Psoas muscle (tissue), 8 donors: Measurements from ENCODE around the gene PLPPR3. TPM values are rescaled to one million over a fixed set of nuclear protein-coding genes. Genes with fewer than 3 reads are reported as not detected.

Source experiments
- ATAC-seq, 4 donors: fragments of 200-7000 bp; cut with Tn5 transposase; one replicate each; pipeline ENCODE4 v1.9.1; 2020; ENCODE audit warnings: moderate library complexity in 3 of 4, mild to moderate bottlenecking in 2 of 4
- DNase-seq, 2 donors: peaks; one replicate each; pipeline ENCODE4 v3.0.0-alpha.2; 2020
- H3K27ac ChIP-seq: fragments of 200-600 bp; one replicate; pipeline ENCODE4 v1.8.0; 2022
- H3K27me3 ChIP-seq, 3 donors: fragments of 200-600 bp in 1 of 3; one replicate each; pipeline versions ENCODE4 v1.6.1 to v1.8.0; 2013 to 2022; ENCODE audit warnings: low read length in 2 of 3, mild to moderate bottlenecking in 2 of 3, moderate library complexity in 1 of 3; ENCODE audit not compliant: insufficient read depth in 3 of 3
- H3K36me3 ChIP-seq, 2 donors: fragments of 200-600 bp in 1 of 2; one replicate each; pipeline versions ENCODE4 v1.6.1 to v1.8.0; 2013 to 2022; ENCODE audit warnings: low read depth in 1 of 2, mild to moderate bottlenecking in 1 of 2, moderate library complexity in 1 of 2; ENCODE audit not compliant: insufficient read depth in 1 of 2
- H3K4me1 ChIP-seq: fragments of 200-600 bp; one replicate; pipeline ENCODE4 v1.8.0; 2022
- H3K4me3 ChIP-seq: fragments of 200-600 bp; one replicate; pipeline ENCODE4 v1.8.0; 2022; ENCODE audit warnings: mild to moderate bottlenecking
- H3K9me3 ChIP-seq: fragments of 200-600 bp; one replicate; pipeline ENCODE4 v1.8.0; 2022
- CTCF ChIP-seq: fragments of 200-600 bp; IDR thresholded peaks from one replicate; pipeline ENCODE4 v1.8.0; 2022; ENCODE audit warnings: antibody characterized with exemption
- WGBS, 3 donors: extraction: QIAGEN DNeasy Blood & Tissue Kit; methylation state at CpG; one replicate each; pipeline versions ENCODE4 v1.1.6 to v1.1.7; 2013; 5-methylcytosine and 5-hydroxymethylcytosine counted together
- intact Hi-C, 2 donors: fragments of 100-400 bp; cut with DNase I; formaldehyde crosslinking; loops; one replicate each; pipeline versions ENCODE4 v1.11.0 to v1.14.2; 2022
- polyA plus RNA-seq, 3 donors: library from polyadenylated mRNA; stranded (reverse); fragments of 200-250 nt; gene quantifications; one replicate each; pipeline ENCODE4 v1.2.3, GENCODE V29; 2013
- total RNA-seq, 4 donors: library from RNA; stranded (reverse); fragmentation: NEBNext Ultra II Directional in 2 of 4; extraction: Animal tissue kit (Norgen Biotek cat#: 25700) in 2 of 4; gene quantifications; one replicate each; pipeline versions ENCODE4 v1.2.1 to v1.2.4, GENCODE V29; 2021 to 2023
- donor health status: healthy with polysubstance abuse.
- donor health status: DM: no; HTN: no; CAD: no; lungs with moderate emphysema.
- donor health status: Bipolar disorder and iron deficiency.
- donor health status: healthy.
- donor health status: DM: yes; HTN: yes; CAD: no.
- donor health status: DM: no; HTN: no; CAD: no.
- donor health status: DM: no; HTN: no; CAD: no.
- donor health status: DM: yes; HTN: yes; CAD: no.

Gene PLPPR3
- total and polyA plus RNA-seq, 7 donors, result not detected

- intact Hi-C loops, result no loop called here
- no peaks in the 10 kb centered on the region for H3K27me3 ChIP-seq
- H3K4me3 ChIP-seq, result peak overlapping the region; percentile 23
- DNase-seq (peak; percentile 54 to 72), ATAC-seq (peak in 3 of 4 donors; percentile 13 to 44 (median 23))
- no peaks in the 10 kb centered on the region for H3K9me3 ChIP-seq
- WGBS, 3 donors, result 40 to 43% (median 40%) methylated on average over 11 of the region's 11 CpGs
- no peaks in the 10 kb centered on the region for H3K36me3 ChIP-seq
- H3K4me1 ChIP-seq, result no peaks in the 10 kb centered on the region
- TF ChIP-seq CTCF, result no peak
- peak overlapping the region; percentile 47 for H3K27ac ChIP-seq
Measured at GRCh38 chr19:788686-788982, 33.1 kb downstream of the PLPPR3 start.

- TF ChIP-seq CTCF, result no peak
- no peaks in the 10 kb centered on the region for H3K4me1 ChIP-seq
- H3K4me3 ChIP-seq, result no peak overlapping the region
- H3K9me3 ChIP-seq, result no peaks in the 10 kb centered on the region
- intact Hi-C loops, result no loop called here
- 84 to 88% (median 87%) methylated on average over 16 of the region's 16 CpGs for WGBS, 3 donors
- H3K27ac ChIP-seq, result no peak overlapping the region
- H3K36me3 ChIP-seq, result no peaks in the 10 kb centered on the region
- DNase-seq, result peak in 1 of 2 donors; percentile 10
- ATAC-seq, result no peak
- H3K27me3 ChIP-seq, result peaks cover 0 to 3% (median 2%) of the 10 kb centered on the region in 3 donors
Measured at GRCh38 chr19:787536-787935, 34.2 kb downstream of the PLPPR3 start.

- DNase-seq, result no peak
- no peaks in the 10 kb centered on the region for H3K4me1 ChIP-seq
- WGBS, 3 donors, result 36 to 48% (median 37%) methylated on average over 13 of the region's 13 CpGs
- no peaks in the 10 kb centered on the region for H3K36me3 ChIP-seq
- ATAC-seq, result no peak
- no peaks in the 10 kb centered on the region for H3K9me3 ChIP-seq
- H3K27ac ChIP-seq, result no peak overlapping the region
- H3K4me3 ChIP-seq, result no peak overlapping the region
- intact Hi-C loops, result no loop called here
- H3K27me3 ChIP-seq, result peaks cover 0 to 17% (median 8%) of the 10 kb centered on the region in 3 donors
- TF ChIP-seq CTCF, result no peak
Measured at GRCh38 chr19:784541-784940, 37.2 kb downstream of the PLPPR3 start.

- Histone ChIP-seq H3K36me3 (no peaks in the 10 kb centered on the region), H3K4me3 (peak overlapping the region; percentile 39), H3K27ac (peak overlapping the region; percentile 46), H3K9me3 (no peaks in the 10 kb centered on the region), H3K4me1 (no peaks in the 10 kb centered on the region), H3K27me3 (peaks cover 0 to 17% (median 9%) of the 10 kb centered on the region in 3 donors)
- ATAC-seq (peak in 1 of 4 donors; percentile 41), DNase-seq (peak in 1 of 2 donors; percentile 12)
- 54 to 73% (median 71%) methylated on average over 30 of the region's 30 CpGs for WGBS, 3 donors
- no peak for TF ChIP-seq CTCF
- intact Hi-C loops, result no loop called here
Measured at GRCh38 chr19:782878-783668, 38.7 kb downstream of the PLPPR3 start.
